ENCODE measurements around the gene ATP7B.

- TF ChIP-seq POLR2A (IDR thresholded peaks at IDR 0.05) (no peak), CTCF (IDR thresholded peaks at IDR 0.05) (no peak)
Measured at GRCh38 chr13:51957377-51958216, 53.7 kb downstream of the ATP7B start.
